Measurements from ENCODE around the gene COQ10A. TPM values are rescaled to one million over a fixed set of nuclear protein-coding genes. Genes with fewer than 3 reads are reported as not detected.

Gene COQ10A
- total and polyA plus RNA-seq, 2 of the 13 experiments (the other 11 are each of a cell fraction or from before 2014, with no cell fraction given) = 21.0 to 37.3 TPM

DNA sequence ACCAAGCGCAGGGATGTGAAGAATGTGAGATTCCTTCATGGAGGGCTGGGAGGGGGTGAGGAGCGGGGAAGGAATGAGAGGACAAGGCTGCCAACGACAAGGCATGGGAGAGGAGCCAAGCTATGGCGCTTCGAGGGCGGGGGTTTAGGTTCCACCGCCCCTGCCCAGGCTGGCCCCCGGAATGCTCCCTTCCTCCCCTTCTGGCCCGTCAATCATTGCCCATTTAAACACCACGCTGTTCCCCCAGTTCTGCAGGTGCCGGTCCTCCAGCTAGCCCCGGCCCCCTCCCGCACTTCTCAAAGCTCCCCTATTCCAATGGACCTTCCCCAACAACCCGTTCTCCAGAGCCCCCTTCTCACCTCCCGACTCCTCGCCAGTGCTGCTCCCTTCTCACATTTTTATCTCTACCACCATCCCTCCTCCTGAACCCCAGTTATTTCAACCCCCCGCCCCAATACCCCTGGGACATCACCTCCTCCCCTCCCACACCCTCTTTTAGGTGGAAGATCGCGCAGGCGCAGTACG, 45.4 kb upstream of the COQ10A start (continued):
- TF ChIP-seq, protein P1, sequence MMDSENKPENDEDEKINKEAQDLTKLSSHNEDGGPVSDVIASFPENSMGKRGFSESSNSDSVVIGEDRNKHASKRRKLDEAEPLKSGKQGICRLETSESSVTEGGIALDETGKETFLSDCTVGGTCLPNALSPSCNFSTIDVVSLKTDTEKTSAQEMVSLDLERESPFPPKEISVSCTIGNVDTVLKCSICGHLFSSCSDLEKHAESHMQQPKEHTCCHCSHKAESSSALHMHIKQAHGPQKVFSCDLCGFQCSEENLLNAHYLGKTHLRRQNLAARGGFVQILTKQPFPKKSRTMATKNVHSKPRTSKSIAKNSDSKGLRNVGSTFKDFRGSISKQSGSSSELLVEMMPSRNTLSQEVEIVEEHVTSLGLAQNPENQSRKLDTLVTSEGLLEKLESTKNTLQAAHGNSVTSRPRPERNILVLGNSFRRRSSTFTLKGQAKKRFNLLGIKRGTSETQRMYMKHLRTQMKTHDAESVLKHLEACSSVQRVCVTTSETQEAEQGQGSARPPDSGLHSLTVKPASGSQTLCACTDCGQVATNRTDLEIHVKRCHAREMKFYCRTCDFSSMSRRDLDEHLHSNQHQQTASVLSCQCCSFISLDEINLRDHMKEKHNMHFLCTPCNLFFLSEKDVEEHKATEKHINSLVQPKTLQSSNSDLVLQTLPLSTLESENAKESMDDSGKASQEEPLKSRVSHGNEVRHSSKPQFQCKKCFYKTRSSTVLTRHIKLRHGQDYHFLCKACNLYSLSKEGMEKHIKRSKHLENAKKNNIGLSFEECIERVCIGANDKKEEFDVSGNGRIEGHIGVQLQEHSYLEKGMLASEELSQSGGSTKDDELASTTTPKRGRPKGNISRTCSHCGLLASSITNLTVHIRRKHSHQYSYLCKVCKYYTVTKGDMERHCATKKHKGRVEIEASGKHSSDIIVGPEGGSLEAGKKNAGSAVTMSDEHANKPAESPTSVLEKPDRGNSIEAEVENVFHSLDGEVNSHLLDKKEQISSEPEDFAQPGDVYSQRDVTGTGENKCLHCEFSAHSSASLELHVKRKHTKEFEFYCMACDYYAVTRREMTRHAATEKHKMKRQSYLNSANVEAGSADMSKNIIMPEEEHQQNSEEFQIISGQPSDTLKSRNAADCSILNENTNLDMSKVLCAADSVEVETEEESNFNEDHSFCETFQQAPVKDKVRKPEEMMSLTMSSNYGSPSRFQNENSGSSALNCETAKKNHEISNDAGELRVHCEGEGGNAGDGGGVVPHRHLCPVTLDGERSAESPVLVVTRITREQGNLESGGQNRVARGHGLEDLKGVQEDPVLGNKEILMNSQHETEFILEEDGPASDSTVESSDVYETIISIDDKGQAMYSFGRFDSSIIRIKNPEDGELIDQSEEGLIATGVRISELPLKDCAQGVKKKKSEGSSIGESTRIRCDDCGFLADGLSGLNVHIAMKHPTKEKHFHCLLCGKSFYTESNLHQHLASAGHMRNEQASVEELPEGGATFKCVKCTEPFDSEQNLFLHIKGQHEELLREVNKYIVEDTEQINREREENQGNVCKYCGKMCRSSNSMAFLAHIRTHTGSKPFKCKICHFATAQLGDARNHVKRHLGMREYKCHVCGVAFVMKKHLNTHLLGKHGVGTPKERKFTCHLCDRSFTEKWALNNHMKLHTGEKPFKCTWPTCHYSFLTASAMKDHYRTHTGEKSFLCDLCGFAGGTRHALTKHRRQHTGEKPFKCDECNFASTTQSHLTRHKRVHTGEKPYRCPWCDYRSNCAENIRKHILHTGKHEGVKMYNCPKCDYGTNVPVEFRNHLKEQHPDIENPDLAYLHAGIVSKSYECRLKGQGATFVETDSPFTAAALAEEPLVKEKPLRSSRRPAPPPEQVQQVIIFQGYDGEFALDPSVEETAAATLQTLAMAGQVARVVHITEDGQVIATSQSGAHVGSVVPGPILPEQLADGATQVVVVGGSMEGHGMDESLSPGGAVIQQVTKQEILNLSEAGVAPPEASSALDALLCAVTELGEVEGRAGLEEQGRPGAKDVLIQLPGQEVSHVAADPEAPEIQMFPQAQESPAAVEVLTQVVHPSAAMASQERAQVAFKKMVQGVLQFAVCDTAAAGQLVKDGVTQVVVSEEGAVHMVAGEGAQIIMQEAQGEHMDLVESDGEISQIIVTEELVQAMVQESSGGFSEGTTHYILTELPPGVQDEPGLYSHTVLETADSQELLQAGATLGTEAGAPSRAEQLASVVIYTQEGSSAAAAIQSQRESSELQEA (CRISPR knock-in tag; IDR thresholded peaks at IDR 0.05; ENCODE audit: not compliant biosample characterization) = no peak
- TF ChIP-seq ZNF746 (CRISPR knock-in tag; IDR thresholded peaks at IDR 0.05) = no peak
- TF ChIP-seq SRSF4 (IDR thresholded peaks at IDR 0.05; ENCODE audit: low read depth, low read length, poor library complexity, severe bottlenecking) = no peak
- no peak for TF ChIP-seq MED8 (CRISPR knock-in tag; IDR thresholded peaks at IDR 0.05; ENCODE audit: insufficient replicate concordance)
- TF ChIP-seq, protein P2, sequence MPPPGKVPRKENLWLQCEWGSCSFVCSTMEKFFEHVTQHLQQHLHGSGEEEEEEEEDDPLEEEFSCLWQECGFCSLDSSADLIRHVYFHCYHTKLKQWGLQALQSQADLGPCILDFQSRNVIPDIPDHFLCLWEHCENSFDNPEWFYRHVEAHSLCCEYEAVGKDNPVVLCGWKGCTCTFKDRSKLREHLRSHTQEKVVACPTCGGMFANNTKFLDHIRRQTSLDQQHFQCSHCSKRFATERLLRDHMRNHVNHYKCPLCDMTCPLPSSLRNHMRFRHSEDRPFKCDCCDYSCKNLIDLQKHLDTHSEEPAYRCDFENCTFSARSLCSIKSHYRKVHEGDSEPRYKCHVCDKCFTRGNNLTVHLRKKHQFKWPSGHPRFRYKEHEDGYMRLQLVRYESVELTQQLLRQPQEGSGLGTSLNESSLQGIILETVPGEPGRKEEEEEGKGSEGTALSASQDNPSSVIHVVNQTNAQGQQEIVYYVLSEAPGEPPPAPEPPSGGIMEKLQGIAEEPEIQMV (CRISPR knock-in tag; IDR thresholded peaks at IDR 0.05; ENCODE audit: low read depth) = no peak
- TF ChIP-seq ZNF180 (CRISPR knock-in tag; IDR thresholded peaks at IDR 0.05; ENCODE audit: borderline replicate concordance, low read depth) = no peak
- no peak for TF ChIP-seq ZNF775 (CRISPR knock-in tag; IDR thresholded peaks at IDR 0.05; ENCODE audit: borderline replicate concordance)
- TF ChIP-seq, protein P3, sequence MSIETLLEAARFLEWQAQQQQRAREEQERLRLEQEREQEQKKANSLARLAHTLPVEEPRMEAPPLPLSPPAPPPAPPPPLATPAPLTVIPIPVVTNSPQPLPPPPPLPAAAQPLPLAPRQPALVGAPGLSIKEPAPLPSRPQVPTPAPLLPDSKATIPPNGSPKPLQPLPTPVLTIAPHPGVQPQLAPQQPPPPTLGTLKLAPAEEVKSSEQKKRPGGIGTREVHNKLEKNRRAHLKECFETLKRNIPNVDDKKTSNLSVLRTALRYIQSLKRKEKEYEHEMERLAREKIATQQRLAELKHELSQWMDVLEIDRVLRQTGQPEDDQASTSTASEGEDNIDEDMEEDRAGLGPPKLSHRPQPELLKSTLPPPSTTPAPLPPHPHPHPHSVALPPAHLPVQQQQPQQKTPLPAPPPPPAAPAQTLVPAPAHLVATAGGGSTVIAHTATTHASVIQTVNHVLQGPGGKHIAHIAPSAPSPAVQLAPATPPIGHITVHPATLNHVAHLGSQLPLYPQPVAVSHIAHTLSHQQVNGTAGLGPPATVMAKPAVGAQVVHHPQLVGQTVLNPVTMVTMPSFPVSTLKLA (IDR thresholded peaks at IDR 0.05) = no peak
- TF ChIP-seq ZNF431 (CRISPR knock-in tag; IDR thresholded peaks at IDR 0.05; ENCODE audit: borderline replicate concordance, low read depth) = no peak
- TF ChIP-seq ZSCAN20 (CRISPR knock-in tag; IDR thresholded peaks at IDR 0.05; ENCODE audit: borderline replicate concordance) = no peak
- TF ChIP-seq HOXA3 (CRISPR knock-in tag; IDR thresholded peaks at IDR 0.05) = no peak
- TF ChIP-seq ZNF33A (CRISPR knock-in tag; IDR thresholded peaks at IDR 0.05; ENCODE audit: borderline replicate concordance) = no peak
- TF ChIP-seq ZNF572 (CRISPR knock-in tag; IDR thresholded peaks at IDR 0.05) = 0 out of 2 replicates have a peak, but pooled peaks have one; percentile 61
- TF ChIP-seq MBD4 (IDR thresholded peaks at IDR 0.05; ENCODE audit: borderline replicate concordance, low read length) = no peak

All from HepG2 (cell line).